Keratinocyte (primary cell): ENCODE measurements around the gene UBLCP1. TPM values are rescaled to one million over a fixed set of nuclear protein-coding genes. Genes with fewer than 3 reads are reported as not detected.

Experiments
- DNase-seq: peaks from one replicate; pipeline ENCODE4 v3.0.0-alpha.2; 2011; ENCODE audit warnings: low read depth, missing footprints, low spot score
- FAIRE-seq: peaks from 2 replicates; lab custom pipeline; 2011; peaks lifted over from hg19 to GRCh38; lab: Jason Lieb, UNC
- H2AFZ ChIP-seq: 2 replicates; pipeline ENCODE4 v1.6.0; 2012; ENCODE audit warnings: low read length, control low read depth, inconsistent platforms; ENCODE audit not compliant: control insufficient read depth
- H3K27ac ChIP-seq: 2 replicates; pipeline ENCODE4 v1.5.1; 2011; ENCODE audit warnings: low read length; ENCODE audit not compliant: control insufficient read depth, insufficient read depth
- H3K27me3 ChIP-seq: 3 replicates; pipeline ENCODE4 v1.6.0; 2011; ENCODE audit warnings: low read length; ENCODE audit not compliant: control insufficient read depth, insufficient read depth; ENCODE audit errors: extremely low read depth
- H3K36me3 ChIP-seq, 2 experiments: 2 replicates in 1 of 2; 3 replicates in 1 of 2; pipeline ENCODE4 v1.5.1; 2011; ENCODE audit warnings: low read length in 2 of 2, mild to moderate bottlenecking in 1 of 2; ENCODE audit not compliant: control insufficient read depth in 2 of 2, insufficient read depth in 2 of 2; ENCODE audit errors: extremely low read depth in 1 of 2
- H3K4me1 ChIP-seq: 3 replicates; pipeline ENCODE4 v1.5.1; 2011; ENCODE audit warnings: low read length; ENCODE audit not compliant: control insufficient read depth, insufficient read depth; ENCODE audit errors: extremely low read depth
- H3K4me2 ChIP-seq: 3 replicates; pipeline ENCODE4 v1.6.0; 2011; ENCODE audit warnings: low read depth, low read length; ENCODE audit not compliant: control insufficient read depth, insufficient read depth; ENCODE audit errors: extremely low read depth
- H3K4me3 ChIP-seq, 3 experiments: fragments of 200-600 bp in 1 of 3; sonication (generic) in 1 of 3; 2 replicates in 2 of 3; 3 replicates in 1 of 3; pipeline ENCODE4 v1.5.1; 2011 to 2016; ENCODE audit warnings: low read length in 3 of 3, mild to moderate bottlenecking in 3 of 3, control low read depth in 2 of 3, inconsistent platforms in 1 of 3, low read depth in 1 of 3, mixed read lengths in 1 of 3, mixed run types in 1 of 3, moderate library complexity in 1 of 3; ENCODE audit not compliant: control insufficient read depth in 2 of 3, insufficient read depth in 2 of 3; ENCODE audit errors: extremely low read depth in 1 of 3
- H3K79me2 ChIP-seq: 2 replicates; pipeline ENCODE4 v1.6.0; 2012; ENCODE audit warnings: low read length; ENCODE audit not compliant: control insufficient read depth, insufficient read depth
- H3K9ac ChIP-seq: 3 replicates; pipeline ENCODE4 v1.6.0; 2011; ENCODE audit warnings: low read length; ENCODE audit not compliant: control insufficient read depth, insufficient read depth; ENCODE audit errors: extremely low read depth
- H3K9me1 ChIP-seq: 3 replicates; pipeline ENCODE4 v1.6.0; 2011; ENCODE audit warnings: low read length; ENCODE audit not compliant: control insufficient read depth, insufficient read depth; ENCODE audit errors: extremely low read depth
- H3K9me3 ChIP-seq: 2 replicates; pipeline ENCODE4 v1.5.1; 2012; ENCODE audit warnings: low read depth, low read length; ENCODE audit not compliant: control insufficient read depth
- H4K20me1 ChIP-seq: 3 replicates; pipeline ENCODE4 v1.6.0; 2011; ENCODE audit warnings: low read length; ENCODE audit not compliant: control insufficient read depth, insufficient read depth; ENCODE audit errors: extremely low read depth
- EZH2 ChIP-seq: IDR thresholded peaks from one replicate; pipeline ENCODE4 v1.6.1; 2012; ENCODE audit warnings: inconsistent platforms, mild to moderate bottlenecking, low read length, moderate library complexity
- dilution Hi-C: fragments of 300-500 bp; cut with MboI; formaldehyde crosslinking; loops from one replicate; pipeline ENCODE4 v1.7.0; 2020; ENCODE audit warnings: low sequenced_read_pairs; ENCODE audit not compliant: extremely low pct_ligation_motif_present
- polyA plus RNA-seq, 5 experiments: library from polyadenylated mRNA; depleted of rRNA in 3 of 5; stranded (reverse) in 3 of 5; stranded (forward) in 1 of 5; unstranded in 1 of 5; fragments of >200 nt; gene quantifications; 1 replicate in 1 of 5; 2 replicates in 3 of 5; 3 replicates in 1 of 5; pipeline versions ENCODE4 v1.2.1 to v1.2.3, GENCODE V29; 2011 to 2012; ENCODE audit warnings: missing spikeins in 2 of 5, low read depth in 1 of 5, low replicate concordance in 1 of 5
- TF ChIP-seq, protein P1 (sequence below), 3 experiments: IDR thresholded peaks in 1 of 3; conservative IDR thresholded peaks in 1 of 3; optimal IDR thresholded peaks in 1 of 3; 2 replicates in 2 of 3; 3 replicates in 1 of 3; pipeline versions ENCODE3 to v1.5.1; 2011; ENCODE audit warnings: low read length in 3 of 3, mild to moderate bottlenecking in 3 of 3, moderate library complexity in 2 of 3, control low read depth in 1 of 3, inconsistent platforms in 1 of 3; ENCODE audit not compliant: insufficient read depth in 2 of 3; ENCODE audit errors: extremely low read depth in 1 of 3

The UBLCP1 gene
- polyA plus RNA-seq, 1 donor (not counting 4 experiments of a cell fraction or from before 2014, with no cell fraction given) = 42.5 TPM

GRCh38 chr5:159249158-159249557 lies 13.9 kb upstream of the UBLCP1 start:
- Histone ChIP-seq H3K4me1 (peaks cover 6% of the 10 kb centered on the region), H3K27ac (no peak overlapping the region), H3K9ac (no peak overlapping the region), H3K36me3 (no peaks in the 10 kb centered on the region), H3K4me3 (no peak overlapping the region), H3K79me2 (no peaks in the 10 kb centered on the region), H3K4me2 (no peak overlapping the region), H3K27me3 (no peaks in the 10 kb centered on the region), H3K9me3 (no peaks in the 10 kb centered on the region), H4K20me1 (no peaks in the 10 kb centered on the region), H3K9me1 (no peaks in the 10 kb centered on the region), H2AFZ (no peak overlapping the region)
- DNase-seq (no peak), FAIRE-seq (peak; percentile 9)
- TF ChIP-seq, protein P1, sequence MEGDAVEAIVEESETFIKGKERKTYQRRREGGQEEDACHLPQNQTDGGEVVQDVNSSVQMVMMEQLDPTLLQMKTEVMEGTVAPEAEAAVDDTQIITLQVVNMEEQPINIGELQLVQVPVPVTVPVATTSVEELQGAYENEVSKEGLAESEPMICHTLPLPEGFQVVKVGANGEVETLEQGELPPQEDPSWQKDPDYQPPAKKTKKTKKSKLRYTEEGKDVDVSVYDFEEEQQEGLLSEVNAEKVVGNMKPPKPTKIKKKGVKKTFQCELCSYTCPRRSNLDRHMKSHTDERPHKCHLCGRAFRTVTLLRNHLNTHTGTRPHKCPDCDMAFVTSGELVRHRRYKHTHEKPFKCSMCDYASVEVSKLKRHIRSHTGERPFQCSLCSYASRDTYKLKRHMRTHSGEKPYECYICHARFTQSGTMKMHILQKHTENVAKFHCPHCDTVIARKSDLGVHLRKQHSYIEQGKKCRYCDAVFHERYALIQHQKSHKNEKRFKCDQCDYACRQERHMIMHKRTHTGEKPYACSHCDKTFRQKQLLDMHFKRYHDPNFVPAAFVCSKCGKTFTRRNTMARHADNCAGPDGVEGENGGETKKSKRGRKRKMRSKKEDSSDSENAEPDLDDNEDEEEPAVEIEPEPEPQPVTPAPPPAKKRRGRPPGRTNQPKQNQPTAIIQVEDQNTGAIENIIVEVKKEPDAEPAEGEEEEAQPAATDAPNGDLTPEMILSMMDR (optimal IDR thresholded peaks at IDR 0.05 in 1 of 3, IDR thresholded peaks at IDR 0.05 in 1 of 3, conservative IDR thresholded peaks at IDR 0.05 in 1 of 3; ENCODE audit: extremely low read depth in 1 of 3, insufficient read depth in 2 of 3, low read length in 3 of 3) = no peak
- no peak for TF ChIP-seq EZH2
- dilution Hi-C loops = no loop called here

DNA sequence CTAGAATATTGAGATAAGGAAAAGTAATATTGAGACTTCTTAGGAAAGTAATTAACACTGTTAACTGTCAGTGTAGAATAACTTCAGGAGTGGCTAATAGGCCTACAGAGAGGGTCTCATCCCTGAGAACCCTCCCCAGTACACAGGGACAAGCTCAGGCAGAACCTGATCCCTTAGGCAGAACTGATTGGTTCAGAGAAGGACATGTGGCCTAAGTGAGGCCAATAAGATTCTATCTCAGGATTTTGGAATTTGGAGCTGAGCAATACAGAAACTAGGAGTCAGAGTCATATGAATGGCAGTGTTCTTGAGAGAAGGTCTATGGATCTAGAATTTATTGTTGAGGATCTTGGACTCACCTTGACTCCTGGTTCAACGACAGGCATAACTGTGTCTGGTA lies 10.9 kb upstream of the UBLCP1 start:
- Histone ChIP-seq H3K27me3 (no peaks in the 10 kb centered on the region), H2AFZ (no peak overlapping the region), H3K9ac (no peak overlapping the region), H3K9me1 (no peaks in the 10 kb centered on the region), H3K27ac (no peak overlapping the region), H3K9me3 (no peaks in the 10 kb centered on the region), H3K79me2 (no peaks in the 10 kb centered on the region), H4K20me1 (no peaks in the 10 kb centered on the region), H3K4me3 (no peak overlapping the region), H3K4me2 (no peak overlapping the region), H3K4me1 (peaks cover 6% of the 10 kb centered on the region), H3K36me3 (no peaks in the 10 kb centered on the region)
- TF ChIP-seq, protein P1 (optimal IDR thresholded peaks at IDR 0.05 in 1 of 3, IDR thresholded peaks at IDR 0.05 in 1 of 3, conservative IDR thresholded peaks at IDR 0.05 in 1 of 3; ENCODE audit: extremely low read depth in 1 of 3, insufficient read depth in 2 of 3, low read length in 3 of 3) = no peak
- no peak for TF ChIP-seq EZH2
- dilution Hi-C loops = no loop called here
- DNase-seq (no peak), FAIRE-seq (no peak)
